ENCODE measurements around the gene SNAP91.

The SNAP91 gene

GRCh38 chr6:83510791-83511190, 198.1 kb downstream of the SNAP91 start:
- TF ChIP-seq, protein P1, sequence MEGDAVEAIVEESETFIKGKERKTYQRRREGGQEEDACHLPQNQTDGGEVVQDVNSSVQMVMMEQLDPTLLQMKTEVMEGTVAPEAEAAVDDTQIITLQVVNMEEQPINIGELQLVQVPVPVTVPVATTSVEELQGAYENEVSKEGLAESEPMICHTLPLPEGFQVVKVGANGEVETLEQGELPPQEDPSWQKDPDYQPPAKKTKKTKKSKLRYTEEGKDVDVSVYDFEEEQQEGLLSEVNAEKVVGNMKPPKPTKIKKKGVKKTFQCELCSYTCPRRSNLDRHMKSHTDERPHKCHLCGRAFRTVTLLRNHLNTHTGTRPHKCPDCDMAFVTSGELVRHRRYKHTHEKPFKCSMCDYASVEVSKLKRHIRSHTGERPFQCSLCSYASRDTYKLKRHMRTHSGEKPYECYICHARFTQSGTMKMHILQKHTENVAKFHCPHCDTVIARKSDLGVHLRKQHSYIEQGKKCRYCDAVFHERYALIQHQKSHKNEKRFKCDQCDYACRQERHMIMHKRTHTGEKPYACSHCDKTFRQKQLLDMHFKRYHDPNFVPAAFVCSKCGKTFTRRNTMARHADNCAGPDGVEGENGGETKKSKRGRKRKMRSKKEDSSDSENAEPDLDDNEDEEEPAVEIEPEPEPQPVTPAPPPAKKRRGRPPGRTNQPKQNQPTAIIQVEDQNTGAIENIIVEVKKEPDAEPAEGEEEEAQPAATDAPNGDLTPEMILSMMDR (conservative IDR thresholded peaks at IDR 0.05; ENCODE audit: low read depth, low read length), result no peak

GRCh38 chr6:83509441-83509840, 199.5 kb downstream of the SNAP91 start:
- TF ChIP-seq, protein P1 (conservative IDR thresholded peaks at IDR 0.05; ENCODE audit: low read depth, low read length), result no peak
- H3K4me3 ChIP-seq (ENCODE audit: low read length), result no peak overlapping the region
- no peak for DNase-seq (ENCODE audit: low read depth)

More at GRCh38 chr6:83510791-83511190, 198.1 kb downstream of the SNAP91 start:
- no peak overlapping the region for H3K4me3 ChIP-seq (ENCODE audit: low read length)
- DNase-seq (ENCODE audit: low read depth), result no peak

DNA sequence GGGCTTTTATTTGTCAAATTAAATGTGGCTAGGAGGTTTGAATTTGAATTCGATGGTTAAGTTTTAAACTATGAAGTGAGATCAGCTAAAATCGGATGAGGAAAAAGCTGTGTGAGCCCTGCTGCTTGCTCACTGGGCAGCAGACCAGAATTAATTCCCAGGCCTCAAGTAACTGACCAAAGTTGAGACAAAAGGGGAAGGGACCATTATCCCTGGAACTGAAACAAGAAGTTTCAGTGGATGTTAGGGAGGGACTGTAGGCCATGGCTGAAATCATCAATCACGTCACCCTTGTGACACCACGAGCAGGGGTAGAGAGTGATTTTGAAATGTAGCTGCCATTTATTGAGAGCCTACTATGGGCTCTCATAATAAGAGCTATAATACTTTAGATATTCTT, 203.5 kb downstream of the SNAP91 start:
- TF ChIP-seq, protein P1 (conservative IDR thresholded peaks at IDR 0.05; ENCODE audit: low read depth, low read length), result no peak
- no peak overlapping the region for H3K4me3 ChIP-seq (ENCODE audit: low read length)
- no peak for DNase-seq (ENCODE audit: low read depth)

Measured in retinal pigment epithelial cell (primary cell).